BJ (cell line): ENCODE measurements around the gene CDK19. TPM values are rescaled to one million over a fixed set of nuclear protein-coding genes. Genes with fewer than 3 reads are reported as not detected.

Experiments used
- CTCF ChIA-PET: fragments of 350-600 bp; formaldehyde crosslinking; extraction: SDS; loops from one replicate; lab custom pipeline; 2021; ENCODE audit warnings: antibody characterized with exemption, inconsistent platforms; lab: Yijun Ruan, JAX
- POLR2A ChIA-PET: fragments of 300-600 bp; sonication (Branson Sonifier 250); formaldehyde crosslinking; extraction: SDS; loops from one replicate; lab custom pipeline; 2021; ENCODE audit warnings: antibody characterized with exemption; lab: Charles Lee
- DNase-seq: peaks from one replicate; pipeline ENCODE4 v3.0.0-alpha.2; 2011; ENCODE audit warnings: low read depth
- H3K27me3 ChIP-seq: 2 replicates; pipeline ENCODE4 v1.6.0; 2011; ENCODE audit warnings: low read length; ENCODE audit not compliant: control insufficient read depth, insufficient read depth
- H3K36me3 ChIP-seq: 2 replicates; pipeline ENCODE4 v1.5.1; 2011; ENCODE audit warnings: low read length; ENCODE audit not compliant: control insufficient read depth, insufficient read depth
- H3K4me3 ChIP-seq: 2 replicates; pipeline ENCODE4 v1.5.1; 2011; ENCODE audit warnings: low read depth, mild to moderate bottlenecking, control low read depth, low read length
- polyA plus RNA-seq: library from polyadenylated mRNA; depleted of rRNA; stranded (reverse); fragments of >200 nt; gene quantifications from 2 replicates; pipeline ENCODE4 v1.2.3, GENCODE V29; 2011
- TF ChIP-seq, protein P1 (sequence below): IDR thresholded peaks from 2 replicates; pipeline ENCODE4 v1.5.1; 2011; ENCODE audit warnings: low read depth, mild to moderate bottlenecking, control low read depth, inconsistent platforms, low read length, moderate library complexity; ENCODE audit not compliant: insufficient read depth

Gene CDK19
- polyA plus RNA-seq, 1 experiment = 11.5 TPM

DNA sequence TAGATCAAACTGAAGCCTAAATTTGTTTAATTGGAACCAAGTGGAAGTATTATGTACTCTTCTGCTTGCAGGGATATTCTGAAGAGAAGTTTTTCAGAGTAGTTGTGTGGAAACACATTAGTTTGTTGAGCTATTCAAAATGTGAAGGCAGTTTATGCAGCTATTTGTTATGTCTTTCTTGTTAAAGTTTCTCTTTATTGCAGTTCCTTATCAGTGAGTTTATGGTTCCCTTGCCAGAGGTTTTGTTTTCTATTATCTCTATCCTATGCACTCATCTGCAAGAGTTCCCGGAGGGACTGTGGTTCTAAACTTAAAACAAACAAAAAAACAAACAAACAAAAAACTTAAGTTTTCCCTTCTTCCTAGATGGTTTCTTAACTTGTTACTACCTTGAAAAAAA, 195.2 kb downstream of the CDK19 start:
- TF ChIP-seq, protein P1, sequence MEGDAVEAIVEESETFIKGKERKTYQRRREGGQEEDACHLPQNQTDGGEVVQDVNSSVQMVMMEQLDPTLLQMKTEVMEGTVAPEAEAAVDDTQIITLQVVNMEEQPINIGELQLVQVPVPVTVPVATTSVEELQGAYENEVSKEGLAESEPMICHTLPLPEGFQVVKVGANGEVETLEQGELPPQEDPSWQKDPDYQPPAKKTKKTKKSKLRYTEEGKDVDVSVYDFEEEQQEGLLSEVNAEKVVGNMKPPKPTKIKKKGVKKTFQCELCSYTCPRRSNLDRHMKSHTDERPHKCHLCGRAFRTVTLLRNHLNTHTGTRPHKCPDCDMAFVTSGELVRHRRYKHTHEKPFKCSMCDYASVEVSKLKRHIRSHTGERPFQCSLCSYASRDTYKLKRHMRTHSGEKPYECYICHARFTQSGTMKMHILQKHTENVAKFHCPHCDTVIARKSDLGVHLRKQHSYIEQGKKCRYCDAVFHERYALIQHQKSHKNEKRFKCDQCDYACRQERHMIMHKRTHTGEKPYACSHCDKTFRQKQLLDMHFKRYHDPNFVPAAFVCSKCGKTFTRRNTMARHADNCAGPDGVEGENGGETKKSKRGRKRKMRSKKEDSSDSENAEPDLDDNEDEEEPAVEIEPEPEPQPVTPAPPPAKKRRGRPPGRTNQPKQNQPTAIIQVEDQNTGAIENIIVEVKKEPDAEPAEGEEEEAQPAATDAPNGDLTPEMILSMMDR = no peak
- no peak overlapping the region for H3K4me3 ChIP-seq
- H3K36me3 ChIP-seq = peaks cover 2% of the 10 kb centered on the region; the same call in 1 of the 2 replicates
- POLR2A ChIA-PET = no interaction called here
- no peak for DNase-seq
- CTCF ChIA-PET = interaction anchor here (0.7 to 1.7 kb wide), 3 partner anchors 9 to 23 kb away, joined by 3 to 4 read pairs (median 4); no protein-coding TSS in a partner anchor
- no peaks in the 10 kb centered on the region for H3K27me3 ChIP-seq

GRCh38 chr6:110619275-110619908, 195.9 kb downstream of the CDK19 start:
- no peak overlapping the region for H3K4me3 ChIP-seq
- H3K36me3 ChIP-seq = peaks cover 2% of the 10 kb centered on the region; the same call in 1 of the 2 replicates
- TF ChIP-seq, protein P1 = no peak
- ChIA-PET CTCF (interaction anchor here (1.2 to 1.7 kb wide), 4 partner anchors 9 to 23 kb away, joined by 3 to 4 read pairs (median 4); no protein-coding TSS in a partner anchor), POLR2A (no interaction called here)
- H3K27me3 ChIP-seq = no peaks in the 10 kb centered on the region
- no peak for DNase-seq

GRCh38 chr6:110618591-110619267, 196.5 kb downstream of the CDK19 start:
- ChIA-PET POLR2A (no interaction called here), CTCF (interaction anchor here (0.8 to 1.4 kb wide), 5 partner anchors 11 to 32 kb away, joined by 3 to 4 read pairs (median 3); no protein-coding TSS in a partner anchor)
- no peak for DNase-seq

DNA sequence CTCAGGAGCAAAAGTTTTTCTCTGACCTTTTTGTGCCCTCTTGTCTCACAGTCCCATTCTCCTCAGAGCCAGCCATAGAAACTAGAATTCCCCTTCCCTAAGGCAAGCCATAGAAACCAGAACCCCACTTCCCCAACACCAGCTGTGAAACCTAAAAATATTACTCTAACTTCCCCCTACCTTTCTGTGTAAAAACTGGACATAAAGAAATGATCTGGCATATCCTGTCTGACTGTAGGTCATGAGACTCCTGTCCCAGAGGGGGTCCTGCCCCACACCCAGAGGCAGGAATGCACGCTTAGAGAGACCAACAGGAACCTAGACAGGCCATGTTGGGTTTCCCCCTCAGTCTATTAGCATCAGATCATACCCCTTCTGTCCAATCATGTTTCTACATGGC, 198.2 kb downstream of the CDK19 start:
- Histone ChIP-seq H3K4me3 (no peak overlapping the region), H3K36me3 (peaks cover 4% of the 10 kb centered on the region; the same call in 1 of the 2 replicates), H3K27me3 (no peaks in the 10 kb centered on the region)
- DNase-seq = no peak
- CTCF ChIA-PET = no interaction called here
- TF ChIP-seq, protein P1 = no peak
- POLR2A ChIA-PET = no interaction called here

More at GRCh38 chr6:110618591-110619267, 196.5 kb downstream of the CDK19 start:
- no peak overlapping the region for H3K4me3 ChIP-seq
- no peaks in the 10 kb centered on the region for H3K27me3 ChIP-seq
- H3K36me3 ChIP-seq = peaks cover 4% of the 10 kb centered on the region; the same call in 1 of the 2 replicates
- TF ChIP-seq, protein P1 = 0 out of 2 replicates have a peak, but pooled peaks have one; percentile 15

DNA sequence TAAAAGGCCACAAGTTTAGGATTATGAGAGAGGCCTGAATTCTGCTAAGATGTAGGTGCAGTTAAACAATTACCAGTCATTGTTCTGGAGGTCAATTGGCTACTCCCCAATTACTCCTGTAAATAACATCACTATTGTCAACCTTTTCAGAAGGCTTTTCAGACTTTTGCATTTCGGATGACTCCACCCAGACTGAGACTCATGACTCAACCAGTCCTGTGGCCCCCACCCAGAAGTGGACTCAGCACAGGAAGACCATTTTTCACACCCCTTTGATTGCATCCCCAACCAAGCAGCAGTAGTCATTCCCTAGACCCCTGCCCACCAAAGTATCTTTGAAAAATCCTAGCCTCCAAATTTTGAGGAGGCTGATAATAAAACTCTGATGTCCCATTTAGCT, 199.5 kb downstream of the CDK19 start:
- peaks cover 4% of the 10 kb centered on the region; the same call in 1 of the 2 replicates for H3K36me3 ChIP-seq
- CTCF ChIA-PET = no interaction called here
- POLR2A ChIA-PET = no interaction called here

More for the DNA sequence above, 199.5 kb downstream of the CDK19 start:
- H3K27me3 ChIP-seq = no peaks in the 10 kb centered on the region
- TF ChIP-seq, protein P1 = no peak
- DNase-seq = no peak
- no peak overlapping the region for H3K4me3 ChIP-seq
